DND-41 (cell line): ENCODE data around the gene PTGIR.
A peak's percentile ranks its signal among the peaks of the same experiment; 100 is the strongest.

Source experiments
- ATAC-seq: fragments of 200-7000 bp; cut with Tn5 transposase; 3 replicates; pipeline ENCODE4 v1.9.1; 2021; ENCODE audit warnings: low read depth; ENCODE audit not compliant: insufficient read depth
- DNase-seq: peaks from one replicate; pipeline ENCODE4 v3.0.0-alpha.2; 2020
- H2AFZ ChIP-seq: 2 replicates; pipeline ENCODE4 v1.6.0; 2012; ENCODE audit warnings: low read depth, low read length
- H3K27ac ChIP-seq: 2 replicates; pipeline ENCODE4 v1.5.1; 2012; ENCODE audit warnings: low read length, inconsistent platforms
- H3K27me3 ChIP-seq: fragments of 200-600 bp; sonication (generic); 2 replicates; pipeline ENCODE4 v1.6.0; 2012; ENCODE audit warnings: low read length, mild to moderate bottlenecking, inconsistent platforms; ENCODE audit not compliant: insufficient read depth, poor library complexity
- H3K36me3 ChIP-seq: 2 replicates; pipeline ENCODE4 v1.5.1; 2012; ENCODE audit warnings: low read length, inconsistent platforms; ENCODE audit not compliant: insufficient read depth
- H3K4me1 ChIP-seq: 2 replicates; pipeline ENCODE4 v1.5.1; 2012; ENCODE audit warnings: mild to moderate bottlenecking, low read length; ENCODE audit not compliant: insufficient read depth
- H3K4me2 ChIP-seq: 2 replicates; pipeline ENCODE4 v1.6.0; 2012; ENCODE audit warnings: mild to moderate bottlenecking, moderate library complexity, low read length, inconsistent platforms; ENCODE audit not compliant: insufficient read depth
- H3K4me3 ChIP-seq, 2 experiments: fragments of 200-600 bp in 1 of 2; shearing (Covaris generic) in 1 of 2; 2 replicates each; pipeline ENCODE4 v1.5.1; 2012 to 2016; ENCODE audit warnings: inconsistent platforms in 2 of 2, low read length in 2 of 2, mild to moderate bottlenecking in 2 of 2, low read depth in 1 of 2, moderate library complexity in 1 of 2
- H3K79me2 ChIP-seq: 2 replicates; pipeline ENCODE4 v1.6.0; 2012; ENCODE audit warnings: low read length, inconsistent platforms; ENCODE audit not compliant: insufficient read depth
- H3K9ac ChIP-seq: 2 replicates; pipeline ENCODE4 v1.6.0; 2012; ENCODE audit warnings: low read depth, mild to moderate bottlenecking, inconsistent platforms, low read length, moderate library complexity
- H3K9me3 ChIP-seq: 2 replicates; pipeline ENCODE4 v1.5.1; 2012; ENCODE audit warnings: low read length, moderate library complexity, mild to moderate bottlenecking, inconsistent platforms; ENCODE audit not compliant: insufficient read depth, severe bottlenecking
- H4K20me1 ChIP-seq: 2 replicates; pipeline ENCODE4 v1.6.0; 2012; ENCODE audit warnings: low read length; ENCODE audit not compliant: insufficient read depth
- CTCF ChIP-seq: IDR thresholded peaks from 2 replicates; pipeline ENCODE4 v1.5.1; 2012; ENCODE audit warnings: borderline replicate concordance, low read length, moderate library complexity, mild to moderate bottlenecking; ENCODE audit not compliant: poor library complexity, severe bottlenecking; ENCODE audit errors: extremely low read depth
- EZH2 ChIP-seq: IDR thresholded peaks from 3 replicates; pipeline ENCODE4 v1.6.1; 2012; ENCODE audit warnings: borderline replicate concordance, low read depth, mild to moderate bottlenecking, moderate library complexity, low read length, inconsistent platforms; ENCODE audit not compliant: severe bottlenecking

Gene PTGIR

DNA sequence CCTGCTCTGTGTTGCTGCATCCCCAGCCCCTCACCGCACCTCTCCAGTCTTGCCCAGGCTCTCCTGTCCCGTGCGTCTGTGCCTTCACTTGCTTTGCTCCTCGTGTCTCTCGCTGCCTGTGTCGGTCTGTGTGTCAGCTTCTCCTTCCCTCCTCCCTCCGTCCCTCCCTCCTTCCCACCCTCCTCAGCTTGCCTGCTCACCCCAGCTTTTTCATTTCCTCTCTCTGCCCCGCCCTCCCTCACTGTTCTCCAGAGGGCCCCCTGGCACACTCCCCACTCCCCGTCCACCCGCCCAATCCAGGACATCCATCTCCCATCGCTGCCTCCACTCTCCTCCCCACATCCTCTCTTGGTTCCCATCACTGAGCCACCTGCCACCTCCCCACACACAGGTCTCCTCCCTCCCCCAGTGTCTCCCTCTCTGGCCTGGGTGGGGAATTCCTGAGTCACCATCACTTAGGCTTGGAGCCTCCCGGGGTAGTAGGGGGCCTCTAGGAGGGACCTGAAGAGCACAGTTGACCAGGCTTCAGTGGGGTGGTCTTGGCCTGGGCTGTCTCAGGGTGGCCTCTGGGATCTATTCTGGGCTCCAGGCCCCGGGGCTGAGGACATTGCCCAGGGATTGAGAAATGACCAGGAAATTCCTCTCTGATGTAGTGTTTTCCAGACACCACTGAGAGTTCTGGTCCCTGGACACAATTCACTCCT is at the start of gene PTGIR:
Gene PTGIR, minus strand, starts transcription at position 132 of the 704 bp plus-strand sequence. CDS start 864 bp downstream, outside the sequence.
- Histone ChIP-seq H3K4me1 (peaks cover 2% of the 10 kb centered on the region; the same call in 1 of the 2 replicates), H4K20me1 (no peaks in the 10 kb centered on the region), H3K27me3 (no peaks in the 10 kb centered on the region), H3K36me3 (no peaks in the 10 kb centered on the region), H3K27ac (no peak within 1 kb of the TSS), H2AFZ (no peak within 1 kb of the TSS), H3K9ac (no peak within 1 kb of the TSS), H3K4me3 (no peak within 1 kb of the TSS), H3K79me2 (no peaks in the 10 kb centered on the region), H3K4me2 (no peak within 1 kb of the TSS), H3K9me3 (no peaks in the 10 kb centered on the region)
- DNase-seq (peak; percentile 54), ATAC-seq (peak; percentile 66; the same call in 2 of the 3 replicates)
- TF ChIP-seq EZH2: no peak
- TF ChIP-seq CTCF: no peak

- peaks cover 35% of the 10 kb centered on the region for H3K36me3 ChIP-seq
- H3K27me3 ChIP-seq: no peaks in the 10 kb centered on the region
- H3K4me3 ChIP-seq: no peak overlapping the region
- no peak overlapping the region for H3K4me2 ChIP-seq
- DNase-seq: no peak
- H3K9ac ChIP-seq: no peak overlapping the region
- TF ChIP-seq CTCF (no peak), EZH2 (no peak)
- H3K79me2 ChIP-seq: no peaks in the 10 kb centered on the region
- no peak for ATAC-seq
- no peak overlapping the region for H2AFZ ChIP-seq
- no peaks in the 10 kb centered on the region for H3K4me1 ChIP-seq
- H3K27ac ChIP-seq: no peak overlapping the region
- H3K9me3 ChIP-seq: no peaks in the 10 kb centered on the region
- H4K20me1 ChIP-seq: peaks cover 9% of the 10 kb centered on the region; the same call in 1 of the 2 replicates
Measured at GRCh38 chr19:46670813-46671212, 45.9 kb upstream of the PTGIR start.

DNA sequence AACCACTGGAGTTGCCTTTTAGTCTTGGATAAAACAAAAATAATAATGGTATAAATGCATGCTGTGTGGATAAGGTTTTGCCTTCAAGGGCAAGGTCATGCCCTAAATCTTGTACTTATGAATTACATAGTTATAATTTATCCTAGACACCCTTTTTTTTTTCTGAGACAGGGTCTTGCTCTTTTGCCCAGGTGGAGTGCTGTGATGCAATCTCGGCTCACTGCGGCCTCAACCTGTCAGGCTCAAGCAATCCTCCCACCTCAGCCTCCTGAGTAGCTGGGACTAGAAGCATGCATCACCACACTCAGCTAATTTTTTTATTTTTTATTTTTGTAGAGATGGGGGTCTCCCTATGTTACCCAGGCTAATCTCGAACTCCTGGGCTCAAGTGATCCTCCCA is 43.8 kb upstream of the PTGIR start:
- H3K36me3 ChIP-seq: peaks cover 16% of the 10 kb centered on the region
- no peaks in the 10 kb centered on the region for H4K20me1 ChIP-seq
- ATAC-seq: no peak
- no peak overlapping the region for H3K9ac ChIP-seq
- no peak for DNase-seq
- H3K27ac ChIP-seq: no peak overlapping the region
- no peaks in the 10 kb centered on the region for H3K79me2 ChIP-seq
- H3K4me3 ChIP-seq: no peak overlapping the region
- H3K4me2 ChIP-seq: no peak overlapping the region
- H3K27me3 ChIP-seq: no peaks in the 10 kb centered on the region
- TF ChIP-seq CTCF (no peak), EZH2 (no peak)
- H3K9me3 ChIP-seq: no peaks in the 10 kb centered on the region
- no peaks in the 10 kb centered on the region for H3K4me1 ChIP-seq
- H2AFZ ChIP-seq: no peak overlapping the region
